ENCODE results near the gene TBX1.
A peak's percentile ranks its signal among the peaks of the same experiment; 100 is the strongest.

Gene TBX1

GRCh38 chr22:19760058-19760950 lies at the start of gene TBX1:
TSS of gene TBX1 (plus strand) at chr22:19760778. CDS start at chr22:19760844, 66 bp downstream.
- no peak for DNase-seq

- DNase-seq: no peak
These were observed 47.3 kb upstream of the TBX1 start for GRCh38 chr22:19713245-19713644.

- no peak for DNase-seq
These were observed 46.8 kb upstream of the TBX1 start for GRCh38 chr22:19713650-19714311.

- DNase-seq: no peak
These were observed 46.0 kb upstream of the TBX1 start, which contains the start of gene SEPTIN5 for GRCh38 chr22:19714312-19715187. TSS of gene SEPTIN5 (plus strand) at chr22:19714503. CDS start at chr22:19714589, 86 bp downstream.

GRCh38 chr22:19715188-19715930 lies 45.2 kb upstream of the TBX1 start:
- no peak for DNase-seq

- DNase-seq: no peak
These were observed 44.3 kb upstream of the TBX1 start for GRCh38 chr22:19716041-19716828.

- DNase-seq: no peak
These were observed 43.8 kb upstream of the TBX1 start for GRCh38 chr22:19716829-19717105.

- no peak for DNase-seq
These were observed 43.4 kb upstream of the TBX1 start for GRCh38 chr22:19717181-19717580.

GRCh38 chr22:19717691-19718455 lies 42.7 kb upstream of the TBX1 start:
- DNase-seq: peak; percentile 41

GRCh38 chr22:19718456-19719049 lies 42.0 kb upstream of the TBX1 start:
- no peak for DNase-seq

GRCh38 chr22:19719050-19719482 lies 41.5 kb upstream of the TBX1 start:
- DNase-seq: no peak

GRCh38 chr22:19719488-19720021 lies 41.0 kb upstream of the TBX1 start:
- no peak for DNase-seq

- DNase-seq: no peak
These were observed 40.3 kb upstream of the TBX1 start for GRCh38 chr22:19720150-19720827.

GRCh38 chr22:19720999-19721329 lies 39.6 kb upstream of the TBX1 start:
- DNase-seq: no peak

- DNase-seq: no peak
These were observed 39.0 kb upstream of the TBX1 start for GRCh38 chr22:19721330-19722177.

GRCh38 chr22:19722178-19722981 lies 38.2 kb upstream of the TBX1 start:
- no peak for DNase-seq

- no peak for DNase-seq
These were observed 37.7 kb upstream of the TBX1 start for GRCh38 chr22:19722982-19723231.

Data from NCI-H2171 (cell line).